CD4-positive, alpha-beta T cell (primary cell): ENCODE results near the gene CKB. TPM values are rescaled to one million over a fixed set of nuclear protein-coding genes. Genes with fewer than 3 reads are reported as not detected.

Experiments
- ATAC-seq: fragments of 200-7000 bp; cut with Tn5 transposase; one replicate; pipeline ENCODE4 v1.10.0; 2022; ENCODE audit warnings: mild to moderate bottlenecking; ENCODE audit not compliant: poor library complexity
- CTCF ChIA-PET: fragments of 350-600 bp; sonication (Branson Sonifier 250); formaldehyde crosslinking; loops from one replicate; lab custom pipeline; 2021; ENCODE audit warnings: antibody characterized with exemption, inconsistent platforms; lab: Charles Lee
- POLR2A ChIA-PET: fragments of 350-600 bp; sonication (Branson Sonifier 250); formaldehyde crosslinking; loops from one replicate; lab custom pipeline; 2021; ENCODE audit warnings: antibody characterized with exemption, inconsistent platforms; lab: Charles Lee
- DNase-seq, 14 experiments: peaks; one replicate each; pipeline ENCODE4 v3.0.0-alpha.2; 2013 to 2020; ENCODE audit warnings: mixed read lengths in 2 of 14
- H3K27ac ChIP-seq, 2 donors: one replicate each; pipeline versions ENCODE4 v1.5.1 to v1.7.0; 2013; ENCODE audit warnings: low read length in 2 of 2, low read depth in 1 of 2, mild to moderate bottlenecking in 1 of 2
- H3K27me3 ChIP-seq, 2 experiments: 1 replicate in 1 of 2; 2 replicates in 1 of 2; pipeline versions ENCODE4 v1.6.1 to v1.7.0; 2013; ENCODE audit warnings: low read length in 2 of 2, control low read depth in 1 of 2, mild to moderate bottlenecking in 1 of 2, moderate library complexity in 1 of 2; ENCODE audit not compliant: insufficient read depth in 2 of 2, control insufficient read depth in 1 of 2
- H3K36me3 ChIP-seq: one replicate; pipeline ENCODE4 v1.6.1; 2013; ENCODE audit warnings: low read length, control low read depth; ENCODE audit not compliant: insufficient read depth
- H3K4me1 ChIP-seq: one replicate; pipeline ENCODE4 v1.6.1; 2013; ENCODE audit warnings: low read length, control low read depth; ENCODE audit not compliant: insufficient read depth
- H3K4me3 ChIP-seq: one replicate; pipeline ENCODE4 v1.5.1; 2013; ENCODE audit warnings: mild to moderate bottlenecking, low read length, moderate library complexity
- H3K9me3 ChIP-seq, 2 experiments: 1 replicate in 1 of 2; 2 replicates in 1 of 2; pipeline versions ENCODE4 v1.6.1 to v1.7.0; 2013; ENCODE audit warnings: low read length in 2 of 2, mild to moderate bottlenecking in 2 of 2, control low read depth in 1 of 2, moderate library complexity in 1 of 2; ENCODE audit not compliant: control insufficient read depth in 1 of 2, insufficient read depth in 1 of 2
- H3K27ac Mint-ChIP-seq: one replicate; pipeline ENCODE4 v1.8.0; 2020; ENCODE audit warnings: mixed read lengths
- H3K27me3 Mint-ChIP-seq: one replicate; pipeline ENCODE4 v1.8.0; 2021; ENCODE audit warnings: mixed read lengths
- H3K36me3 Mint-ChIP-seq: one replicate; pipeline ENCODE4 v1.8.0; 2021; ENCODE audit warnings: low read depth, mixed read lengths
- H3K4me1 Mint-ChIP-seq: one replicate; pipeline ENCODE4 v1.8.0; 2021; ENCODE audit warnings: low read depth, mixed read lengths
- H3K4me3 Mint-ChIP-seq: one replicate; pipeline ENCODE4 v1.8.0; 2020; ENCODE audit warnings: mild to moderate bottlenecking, mixed read lengths
- H3K9me3 Mint-ChIP-seq: one replicate; pipeline ENCODE4 v1.8.0; 2020; ENCODE audit warnings: mixed read lengths
- CTCF ChIP-seq: fragments of 200-600 bp; IDR thresholded peaks from one replicate; pipeline ENCODE4 v1.8.0; 2022; ENCODE audit warnings: antibody characterized with exemption, mild to moderate bottlenecking
- intact Hi-C, 2 experiments: fragments of 100-400 bp; cut with DNase I in 1 of 2; cut with micrococcal nuclease in 1 of 2; formaldehyde crosslinking; loops; one replicate each; pipeline versions ENCODE4 v1.15.1 to v1.9.0; 2023 to 2025; cut with DNase I, micrococcal nuclease
- total RNA-seq, 174 experiments: library from RNA in 2 of 174; stranded (reverse) in 2 of 174; gene quantifications; one replicate each; pipeline ENCODE4 v1.2.3 and lab custom pipeline; 2021 to 2026

CKB gene
- total RNA-seq, 2 experiments from 2014 or later = 5.8 to 6.6 TPM

GRCh38 chr14:103507751-103508150 lies 14.9 kb downstream of the CKB start:
- ChIA-PET POLR2A (interaction anchor here (0.6 kb wide), 1 partner anchor 732 kb away, joined by 3 read pairs; no protein-coding TSS in a partner anchor), CTCF (interaction anchor here (1.3 kb wide), 1 partner anchor 7 kb away, joined by 3 read pairs; no protein-coding TSS in a partner anchor)
- TF ChIP-seq CTCF = no peak
- intact Hi-C loops = no loop called here
- Mint-ChIP-seq H3K9me3 (no peaks in the 10 kb centered on the region), H3K27me3 (no peaks in the 10 kb centered on the region), H3K36me3 (peaks cover 68% of the 10 kb centered on the region), H3K27ac (no peak overlapping the region), H3K4me3 (no peak overlapping the region), H3K4me1 (no peaks in the 10 kb centered on the region)
- H3K4me1 ChIP-seq = no peaks in the 10 kb centered on the region
- H3K9me3 ChIP-seq = no peaks in the 10 kb centered on the region
- DNase-seq = no peak
- ATAC-seq = no peak
- no peaks in the 10 kb centered on the region for H3K27me3 ChIP-seq
- no peak overlapping the region for H3K4me3 ChIP-seq
- H3K27ac ChIP-seq = no peak overlapping the region
- H3K36me3 ChIP-seq = peaks cover 40% of the 10 kb centered on the region

- H3K4me3 Mint-ChIP-seq = no peak overlapping the region
- ATAC-seq = no peak
- H3K27ac Mint-ChIP-seq = no peak overlapping the region
- peaks cover 79% of the 10 kb centered on the region for H3K36me3 Mint-ChIP-seq
- POLR2A ChIA-PET = interaction anchor here (0.6 kb wide), 1 partner anchor 132 kb away, joined by 3 read pairs; no protein-coding TSS in a partner anchor
- no peak overlapping the region for H3K4me3 ChIP-seq
- H3K36me3 ChIP-seq = peaks cover 58% of the 10 kb centered on the region
- H3K27me3 Mint-ChIP-seq = no peaks in the 10 kb centered on the region
- H3K27ac ChIP-seq = no peak overlapping the region
- TF ChIP-seq CTCF = no peak
- intact Hi-C loops = no loop called here
- DNase-seq = no peak
- peaks cover 3% of the 10 kb centered on the region for H3K4me1 ChIP-seq
- peaks cover 10% of the 10 kb centered on the region for H3K4me1 Mint-ChIP-seq
- no peaks in the 10 kb centered on the region for H3K9me3 Mint-ChIP-seq
- no peaks in the 10 kb centered on the region for H3K27me3 ChIP-seq
- CTCF ChIA-PET = interaction anchor here (1.3 kb wide), 1 partner anchor 13 kb away, joined by 4 read pairs; no protein-coding TSS in a partner anchor
- no peaks in the 10 kb centered on the region for H3K9me3 ChIP-seq
Measured at GRCh38 chr14:103504991-103505565, 17.6 kb downstream of the CKB start.

- Mint-ChIP-seq H3K36me3 (peaks cover 75% of the 10 kb centered on the region), H3K9me3 (no peaks in the 10 kb centered on the region), H3K4me1 (peaks cover 16% of the 10 kb centered on the region), H3K4me3 (no peak overlapping the region), H3K27me3 (no peaks in the 10 kb centered on the region), H3K27ac (no peak overlapping the region)
- ChIA-PET CTCF (interaction anchor here (1.0 kb wide), 1 partner anchor 44 kb away, joined by 3 read pairs; no protein-coding TSS in a partner anchor), POLR2A (no interaction called here)
- no peak overlapping the region for H3K27ac ChIP-seq
- no peak for TF ChIP-seq CTCF
- ATAC-seq (no peak), DNase-seq (no peak)
- no peak overlapping the region for H3K4me3 ChIP-seq
- peaks cover 65% of the 10 kb centered on the region for H3K36me3 ChIP-seq
- no peaks in the 10 kb centered on the region for H3K27me3 ChIP-seq
- no peaks in the 10 kb centered on the region for H3K9me3 ChIP-seq
- intact Hi-C loops = no loop called here
- peaks cover 7% of the 10 kb centered on the region for H3K4me1 ChIP-seq
Measured at GRCh38 chr14:103503296-103503695, 19.3 kb downstream of the CKB start.
